Activated B cell treated with CpG ODN at 0.5 μM for 24 hours (primary cell): ENCODE results near the gene PTCD2. TPM values are rescaled to one million over a fixed set of nuclear protein-coding genes. Genes with fewer than 3 reads are reported as not detected.

Experiments
- ATAC-seq: fragments of 200-7000 bp; cut with Tn5 transposase; one replicate; pipeline ENCODE4 v1.10.0; 2021; ENCODE audit warnings: low read depth, mild to moderate bottlenecking, moderate library complexity
- CTCF ChIA-PET: fragments of 350-600 bp; sonication (Branson Sonifier 250); formaldehyde crosslinking; loops from one replicate; lab custom pipeline; 2021; ENCODE audit warnings: antibody characterized with exemption; lab: Charles Lee
- POLR2A ChIA-PET: fragments of 350-600 bp; sonication (Branson Sonifier 250); formaldehyde crosslinking; loops from one replicate; lab custom pipeline; 2021; ENCODE audit warnings: antibody characterized with exemption; lab: Charles Lee
- DNase-seq: peaks from one replicate; pipeline ENCODE4 v3.0.0; 2022
- H3K27ac Mint-ChIP-seq: one replicate; pipeline ENCODE4 v1.8.0; 2020; ENCODE audit warnings: mixed read lengths
- H3K27me3 Mint-ChIP-seq: one replicate; pipeline ENCODE4 v1.8.0; 2021; ENCODE audit warnings: mixed read lengths
- H3K36me3 Mint-ChIP-seq: one replicate; pipeline ENCODE4 v1.8.0; 2021; ENCODE audit warnings: low read depth, mixed read lengths
- H3K4me1 Mint-ChIP-seq: one replicate; pipeline ENCODE4 v1.8.0; 2021; ENCODE audit warnings: mixed read lengths
- H3K4me3 Mint-ChIP-seq: one replicate; pipeline ENCODE4 v1.8.0; 2020; ENCODE audit warnings: mild to moderate bottlenecking, mixed read lengths
- H3K9me3 Mint-ChIP-seq: one replicate; pipeline ENCODE4 v1.8.0; 2020; ENCODE audit warnings: mixed read lengths
- CTCF ChIP-seq: fragments of 200-600 bp; IDR thresholded peaks from one replicate; pipeline ENCODE4 v1.8.0; 2022; ENCODE audit warnings: antibody characterized with exemption, mild to moderate bottlenecking
- intact Hi-C: fragments of 100-400 bp; cut with micrococcal nuclease; formaldehyde crosslinking; loops from one replicate; pipeline ENCODE4 v1.15.1; 2024
- total RNA-seq: library from RNA; stranded (reverse); gene quantifications from 2 replicates; pipeline ENCODE4 v1.2.3, GENCODE V29; 2022

PTCD2 gene
- total RNA-seq, 1 donor from 2014 or later: 8.9 TPM

- TF ChIP-seq CTCF: no peak
- CTCF ChIA-PET: no interaction called here
- H3K36me3 Mint-ChIP-seq: no peaks in the 10 kb centered on the region
- H3K9me3 Mint-ChIP-seq: no peaks in the 10 kb centered on the region
- H3K27me3 Mint-ChIP-seq: peaks cover 8% of the 10 kb centered on the region
- no peak overlapping the region for H3K4me3 Mint-ChIP-seq
- no peaks in the 10 kb centered on the region for H3K4me1 Mint-ChIP-seq
- DNase-seq (no peak), ATAC-seq (no peak)
- intact Hi-C loops: no loop called here
- no peak overlapping the region for H3K27ac Mint-ChIP-seq
- POLR2A ChIA-PET: no interaction called here
Measured at GRCh38 chr5:72386639-72387038, 66.5 kb downstream of the PTCD2 start.

GRCh38 chr5:72387985-72388384, 67.8 kb downstream of the PTCD2 start:
- Mint-ChIP-seq H3K36me3 (no peaks in the 10 kb centered on the region), H3K27ac (no peak overlapping the region), H3K9me3 (no peaks in the 10 kb centered on the region), H3K4me3 (no peak overlapping the region), H3K27me3 (peaks cover 8% of the 10 kb centered on the region), H3K4me1 (no peaks in the 10 kb centered on the region)
- ATAC-seq (no peak), DNase-seq (no peak)
- no peak for TF ChIP-seq CTCF
- ChIA-PET CTCF (no interaction called here), POLR2A (no interaction called here)
- intact Hi-C loops: no loop called here

GRCh38 chr5:72388646-72389045, 68.5 kb downstream of the PTCD2 start:
- TF ChIP-seq CTCF: no peak
- ATAC-seq: no peak
- no peak overlapping the region for H3K27ac Mint-ChIP-seq
- ChIA-PET POLR2A (no interaction called here), CTCF (no interaction called here)
- no peaks in the 10 kb centered on the region for H3K4me1 Mint-ChIP-seq
- no peak overlapping the region for H3K4me3 Mint-ChIP-seq
- intact Hi-C loops: no loop called here
- DNase-seq: no peak
- H3K9me3 Mint-ChIP-seq: no peaks in the 10 kb centered on the region
- H3K36me3 Mint-ChIP-seq: no peaks in the 10 kb centered on the region
- H3K27me3 Mint-ChIP-seq: peaks cover 8% of the 10 kb centered on the region

- no peak for ATAC-seq
- no peak for DNase-seq
- no peak overlapping the region for H3K27ac Mint-ChIP-seq
- no peaks in the 10 kb centered on the region for H3K36me3 Mint-ChIP-seq
- TF ChIP-seq CTCF: no peak
- ChIA-PET CTCF (no interaction called here), POLR2A (no interaction called here)
- intact Hi-C loops: no loop called here
- H3K27me3 Mint-ChIP-seq: peaks cover 8% of the 10 kb centered on the region
- H3K4me3 Mint-ChIP-seq: no peak overlapping the region
- H3K9me3 Mint-ChIP-seq: no peaks in the 10 kb centered on the region
- no peaks in the 10 kb centered on the region for H3K4me1 Mint-ChIP-seq
Measured at GRCh38 chr5:72390836-72391235, 70.7 kb downstream of the PTCD2 start.

- H3K36me3 Mint-ChIP-seq: no peaks in the 10 kb centered on the region
- H3K4me3 Mint-ChIP-seq: no peak overlapping the region
- no peak for ATAC-seq
Measured at GRCh38 chr5:72392326-72392733, 72.2 kb downstream of the PTCD2 start.

More at GRCh38 chr5:72392326-72392733, 72.2 kb downstream of the PTCD2 start:
- no peak for DNase-seq
- H3K27ac Mint-ChIP-seq: no peak overlapping the region
- no peaks in the 10 kb centered on the region for H3K9me3 Mint-ChIP-seq
- CTCF ChIA-PET: no interaction called here
- no peaks in the 10 kb centered on the region for H3K4me1 Mint-ChIP-seq
- POLR2A ChIA-PET: no interaction called here
- no peak for TF ChIP-seq CTCF
- H3K27me3 Mint-ChIP-seq: peaks cover 13% of the 10 kb centered on the region
- intact Hi-C loops: no loop called here
